Keratinocyte (primary cell): ENCODE measurements around the gene PYGM. TPM values are rescaled to one million over a fixed set of nuclear protein-coding genes. Genes with fewer than 3 reads are reported as not detected.

Experiments used
- DNase-seq: peaks from one replicate; pipeline ENCODE4 v3.0.0-alpha.2; 2011; ENCODE audit warnings: low read depth, missing footprints, low spot score
- FAIRE-seq: peaks from 2 replicates; lab custom pipeline; 2011; peaks lifted over from hg19 to GRCh38; lab: Jason Lieb, UNC
- H2AFZ ChIP-seq: 2 replicates; pipeline ENCODE4 v1.6.0; 2012; ENCODE audit warnings: low read length, control low read depth, inconsistent platforms; ENCODE audit not compliant: control insufficient read depth
- H3K27ac ChIP-seq: 2 replicates; pipeline ENCODE4 v1.5.1; 2011; ENCODE audit warnings: low read length; ENCODE audit not compliant: control insufficient read depth, insufficient read depth
- H3K27me3 ChIP-seq: 3 replicates; pipeline ENCODE4 v1.6.0; 2011; ENCODE audit warnings: low read length; ENCODE audit not compliant: control insufficient read depth, insufficient read depth; ENCODE audit errors: extremely low read depth
- H3K36me3 ChIP-seq, 2 experiments: 2 replicates in 1 of 2; 3 replicates in 1 of 2; pipeline ENCODE4 v1.5.1; 2011; ENCODE audit warnings: low read length in 2 of 2, mild to moderate bottlenecking in 1 of 2; ENCODE audit not compliant: control insufficient read depth in 2 of 2, insufficient read depth in 2 of 2; ENCODE audit errors: extremely low read depth in 1 of 2
- H3K4me1 ChIP-seq: 3 replicates; pipeline ENCODE4 v1.5.1; 2011; ENCODE audit warnings: low read length; ENCODE audit not compliant: control insufficient read depth, insufficient read depth; ENCODE audit errors: extremely low read depth
- H3K4me2 ChIP-seq: 3 replicates; pipeline ENCODE4 v1.6.0; 2011; ENCODE audit warnings: low read depth, low read length; ENCODE audit not compliant: control insufficient read depth, insufficient read depth; ENCODE audit errors: extremely low read depth
- H3K4me3 ChIP-seq, 3 experiments: fragments of 200-600 bp in 1 of 3; sonication (generic) in 1 of 3; 2 replicates in 2 of 3; 3 replicates in 1 of 3; pipeline ENCODE4 v1.5.1; 2011 to 2016; ENCODE audit warnings: low read length in 3 of 3, mild to moderate bottlenecking in 3 of 3, control low read depth in 2 of 3, inconsistent platforms in 1 of 3, low read depth in 1 of 3, mixed read lengths in 1 of 3, mixed run types in 1 of 3, moderate library complexity in 1 of 3; ENCODE audit not compliant: control insufficient read depth in 2 of 3, insufficient read depth in 2 of 3; ENCODE audit errors: extremely low read depth in 1 of 3
- H3K79me2 ChIP-seq: 2 replicates; pipeline ENCODE4 v1.6.0; 2012; ENCODE audit warnings: low read length; ENCODE audit not compliant: control insufficient read depth, insufficient read depth
- H3K9ac ChIP-seq: 3 replicates; pipeline ENCODE4 v1.6.0; 2011; ENCODE audit warnings: low read length; ENCODE audit not compliant: control insufficient read depth, insufficient read depth; ENCODE audit errors: extremely low read depth
- H3K9me1 ChIP-seq: 3 replicates; pipeline ENCODE4 v1.6.0; 2011; ENCODE audit warnings: low read length; ENCODE audit not compliant: control insufficient read depth, insufficient read depth; ENCODE audit errors: extremely low read depth
- H3K9me3 ChIP-seq: 2 replicates; pipeline ENCODE4 v1.5.1; 2012; ENCODE audit warnings: low read depth, low read length; ENCODE audit not compliant: control insufficient read depth
- H4K20me1 ChIP-seq: 3 replicates; pipeline ENCODE4 v1.6.0; 2011; ENCODE audit warnings: low read length; ENCODE audit not compliant: control insufficient read depth, insufficient read depth; ENCODE audit errors: extremely low read depth
- CTCF ChIP-seq, 3 experiments: IDR thresholded peaks in 1 of 3; conservative IDR thresholded peaks in 1 of 3; optimal IDR thresholded peaks in 1 of 3; 2 replicates in 2 of 3; 3 replicates in 1 of 3; pipeline versions ENCODE3 to v1.5.1; 2011; ENCODE audit warnings: low read length in 3 of 3, mild to moderate bottlenecking in 3 of 3, moderate library complexity in 2 of 3, control low read depth in 1 of 3, inconsistent platforms in 1 of 3; ENCODE audit not compliant: insufficient read depth in 2 of 3; ENCODE audit errors: extremely low read depth in 1 of 3
- EZH2 ChIP-seq: IDR thresholded peaks from one replicate; pipeline ENCODE4 v1.6.1; 2012; ENCODE audit warnings: inconsistent platforms, mild to moderate bottlenecking, low read length, moderate library complexity
- dilution Hi-C: fragments of 300-500 bp; cut with MboI; formaldehyde crosslinking; loops from one replicate; pipeline ENCODE4 v1.7.0; 2020; ENCODE audit warnings: low sequenced_read_pairs; ENCODE audit not compliant: extremely low pct_ligation_motif_present
- polyA plus RNA-seq, 5 experiments: library from polyadenylated mRNA; depleted of rRNA in 3 of 5; stranded (reverse) in 3 of 5; stranded (forward) in 1 of 5; unstranded in 1 of 5; fragments of >200 nt; gene quantifications; 1 replicate in 1 of 5; 2 replicates in 3 of 5; 3 replicates in 1 of 5; pipeline versions ENCODE4 v1.2.1 to v1.2.3, GENCODE V29; 2011 to 2012; ENCODE audit warnings: missing spikeins in 2 of 5, low read depth in 1 of 5, low replicate concordance in 1 of 5

The PYGM gene
- polyA plus RNA-seq, 1 donor (not counting 4 experiments of a cell fraction or from before 2014, with no cell fraction given): 0.05 TPM

- Histone ChIP-seq H3K4me1 (peaks cover 21% of the 10 kb centered on the region), H3K79me2 (no peaks in the 10 kb centered on the region), H3K27ac (no peak overlapping the region), H3K4me3 (no peak overlapping the region), H3K9me3 (no peaks in the 10 kb centered on the region), H2AFZ (no peak overlapping the region), H3K9me1 (no peaks in the 10 kb centered on the region), H3K4me2 (no peak overlapping the region), H4K20me1 (no peaks in the 10 kb centered on the region), H3K9ac (no peak overlapping the region), H3K27me3 (peaks cover 74% of the 10 kb centered on the region), H3K36me3 (no peaks in the 10 kb centered on the region)
- DNase-seq (no peak), FAIRE-seq (no peak)
- dilution Hi-C loops: no loop called here
- TF ChIP-seq EZH2 (peak; percentile 20), CTCF (optimal IDR thresholded peaks at IDR 0.05 in 1 of 3, IDR thresholded peaks at IDR 0.05 in 1 of 3, conservative IDR thresholded peaks at IDR 0.05 in 1 of 3; ENCODE audit: extremely low read depth in 1 of 3, insufficient read depth in 2 of 3, low read length in 3 of 3) (no peak)
Observed at GRCh38 chr11:64741375-64742086, 18.2 kb downstream of the PYGM start.

- Histone ChIP-seq H3K9ac (no peak overlapping the region), H4K20me1 (no peaks in the 10 kb centered on the region), H3K79me2 (no peaks in the 10 kb centered on the region), H3K4me3 (no peak overlapping the region), H3K4me1 (peaks cover 17% of the 10 kb centered on the region), H3K4me2 (no peak overlapping the region), H3K9me3 (no peaks in the 10 kb centered on the region), H2AFZ (no peak overlapping the region), H3K36me3 (no peaks in the 10 kb centered on the region), H3K27me3 (peaks cover 65% of the 10 kb centered on the region), H3K27ac (no peak overlapping the region), H3K9me1 (no peaks in the 10 kb centered on the region)
- no peak for DNase-seq
- TF ChIP-seq EZH2 (no peak), CTCF (optimal IDR thresholded peaks at IDR 0.05 in 1 of 3, IDR thresholded peaks at IDR 0.05 in 1 of 3, conservative IDR thresholded peaks at IDR 0.05 in 1 of 3; ENCODE audit: extremely low read depth in 1 of 3, insufficient read depth in 2 of 3, low read length in 3 of 3) (no peak)
- no peak for FAIRE-seq
- dilution Hi-C loops: no loop called here
Observed at GRCh38 chr11:64739871-64740270, 19.9 kb downstream of the PYGM start.
